ENCODE data around the gene DCAF16. TPM values are rescaled to one million over a fixed set of nuclear protein-coding genes. Genes with fewer than 3 reads are reported as not detected.

DCAF16 gene
- polyA plus RNA-seq (2011; rRNA removed) (12.9 and 13.3 TPM in 2 replicates), polyA plus RNA-seq (2017; fragmentation: RNase III; extraction: RNeasy Plus Mini Kit Qiagen cat#74134 plus additional on column Dnase treatment) (6.3 to 7.9 TPM (median 6.8 TPM) in 3 replicates), polyA minus RNA-seq (2011; rRNA and poly(A)+ RNA removed) (9.5 and 11.2 TPM in 2 replicates)
- polyA plus RNA-seq (2012; cell fraction: cytosol; rRNA removed): 6.9 and 7.4 TPM in 2 replicates
- polyA plus RNA-seq (2012; cell fraction: nucleus; rRNA removed): 5.7 and 7.2 TPM in 2 replicates

DNA sequence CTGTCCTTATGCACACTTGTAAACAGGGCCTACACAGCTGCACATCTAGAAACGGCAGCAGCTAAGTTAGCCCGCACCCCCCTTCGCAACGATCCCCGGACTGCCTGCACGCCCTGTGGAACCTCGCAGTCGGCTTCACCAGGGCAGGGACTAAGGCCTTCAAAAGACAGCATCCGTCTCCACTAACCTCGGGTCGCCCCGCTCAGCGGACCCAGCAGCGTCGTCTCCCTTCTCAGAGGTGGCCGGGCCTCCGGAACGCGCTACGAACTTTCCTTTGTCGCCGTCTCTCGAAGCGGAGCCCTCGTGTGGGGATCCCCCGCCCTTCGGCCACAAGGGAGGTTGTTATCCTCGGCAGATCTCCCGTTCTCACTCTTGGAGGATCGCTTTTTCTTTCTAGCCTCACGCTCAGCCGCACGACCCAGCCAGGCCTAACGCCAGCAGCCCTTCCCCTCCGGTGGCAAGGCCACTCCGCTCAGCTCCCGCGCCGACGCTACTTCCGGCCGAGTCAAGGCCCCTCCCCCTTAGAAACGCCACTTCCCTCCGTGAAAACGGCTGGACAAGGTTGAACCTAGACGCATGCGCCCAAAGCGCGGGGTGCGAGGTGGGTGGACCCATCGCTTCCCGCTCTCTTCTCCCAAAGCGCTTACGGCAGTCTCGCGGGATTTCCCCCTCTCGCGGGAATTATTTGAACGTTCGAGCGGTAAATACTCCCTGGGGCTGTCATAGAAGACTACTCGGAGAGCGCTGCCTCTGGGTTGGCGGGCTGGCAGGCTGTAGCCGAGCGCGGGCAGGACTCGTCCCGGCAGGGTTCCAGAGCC is at the start of gene DCAF16, which contains the start of gene NCAPG:
TSS of gene DCAF16 (minus strand) at position 498 of the 818 bp plus-strand sequence. CDS start 6,616 bp downstream, outside the sequence.
TSS of gene NCAPG (plus strand) at position 720 of the 818 bp plus-strand sequence. CDS start 99 bp downstream, outside the sequence.
- FAIRE-seq (no peak), DNase-seq (ENCODE audit: low read depth in 1 of 2, low spot score in 1 of 2) (peak; percentile 81 to 99), ATAC-seq (peak; percentile 97)
- Histone ChIP-seq H3K9me3 (no peaks in the 10 kb centered on the region), H3K4me1 (peaks cover 35% of the 10 kb centered on the region), H3K4me2 (peak within 1 kb of the TSS; percentile 92), H3K4me3 (peak within 1 kb of the TSS; percentile 75), H3K27ac (peak within 1 kb of the TSS; percentile 85 to 99)
- ChIA-PET CTCF (interaction anchor here (0.6 to 1.4 kb wide), 3 partner anchors 11 to 261 kb away, joined by 3 to 7 read pairs (median 4); no protein-coding TSS in a partner anchor), POLR2A (interaction anchor here (0.6 kb wide), 2 partner anchors 212 to 261 kb away, joined by 3 to 5 read pairs; partner anchors contain the start of gene LCORL)
- 2% methylated on average over 29 of the region's 69 CpGs for WGBS (ENCODE audit: missing lambda C conversion rate)
- TF ChIP-seq BHLHE40 (IDR thresholded peaks at IDR 0.05; ENCODE audit: low read depth, low read length): no peak
- TF ChIP-seq, protein P1, sequence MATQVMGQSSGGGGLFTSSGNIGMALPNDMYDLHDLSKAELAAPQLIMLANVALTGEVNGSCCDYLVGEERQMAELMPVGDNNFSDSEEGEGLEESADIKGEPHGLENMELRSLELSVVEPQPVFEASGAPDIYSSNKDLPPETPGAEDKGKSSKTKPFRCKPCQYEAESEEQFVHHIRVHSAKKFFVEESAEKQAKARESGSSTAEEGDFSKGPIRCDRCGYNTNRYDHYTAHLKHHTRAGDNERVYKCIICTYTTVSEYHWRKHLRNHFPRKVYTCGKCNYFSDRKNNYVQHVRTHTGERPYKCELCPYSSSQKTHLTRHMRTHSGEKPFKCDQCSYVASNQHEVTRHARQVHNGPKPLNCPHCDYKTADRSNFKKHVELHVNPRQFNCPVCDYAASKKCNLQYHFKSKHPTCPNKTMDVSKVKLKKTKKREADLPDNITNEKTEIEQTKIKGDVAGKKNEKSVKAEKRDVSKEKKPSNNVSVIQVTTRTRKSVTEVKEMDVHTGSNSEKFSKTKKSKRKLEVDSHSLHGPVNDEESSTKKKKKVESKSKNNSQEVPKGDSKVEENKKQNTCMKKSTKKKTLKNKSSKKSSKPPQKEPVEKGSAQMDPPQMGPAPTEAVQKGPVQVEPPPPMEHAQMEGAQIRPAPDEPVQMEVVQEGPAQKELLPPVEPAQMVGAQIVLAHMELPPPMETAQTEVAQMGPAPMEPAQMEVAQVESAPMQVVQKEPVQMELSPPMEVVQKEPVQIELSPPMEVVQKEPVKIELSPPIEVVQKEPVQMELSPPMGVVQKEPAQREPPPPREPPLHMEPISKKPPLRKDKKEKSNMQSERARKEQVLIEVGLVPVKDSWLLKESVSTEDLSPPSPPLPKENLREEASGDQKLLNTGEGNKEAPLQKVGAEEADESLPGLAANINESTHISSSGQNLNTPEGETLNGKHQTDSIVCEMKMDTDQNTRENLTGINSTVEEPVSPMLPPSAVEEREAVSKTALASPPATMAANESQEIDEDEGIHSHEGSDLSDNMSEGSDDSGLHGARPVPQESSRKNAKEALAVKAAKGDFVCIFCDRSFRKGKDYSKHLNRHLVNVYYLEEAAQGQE (IDR thresholded peaks at IDR 0.05): peak; percentile 99
- TF ChIP-seq FOXS1 (CRISPR knock-in tag; IDR thresholded peaks at IDR 0.05): no peak
- TF ChIP-seq RAD21 (conservative IDR thresholded peaks at IDR 0.05 in 1 of 2, IDR thresholded peaks at IDR 0.05 in 1 of 2): no peak
- TF ChIP-seq, protein P2, sequence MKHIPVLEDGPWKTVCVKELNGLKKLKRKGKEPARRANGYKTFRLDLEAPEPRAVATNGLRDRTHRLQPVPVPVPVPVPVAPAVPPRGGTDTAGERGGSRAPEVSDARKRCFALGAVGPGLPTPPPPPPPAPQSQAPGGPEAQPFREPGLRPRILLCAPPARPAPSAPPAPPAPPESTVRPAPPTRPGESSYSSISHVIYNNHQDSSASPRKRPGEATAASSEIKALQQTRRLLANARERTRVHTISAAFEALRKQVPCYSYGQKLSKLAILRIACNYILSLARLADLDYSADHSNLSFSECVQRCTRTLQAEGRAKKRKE (CRISPR knock-in tag; IDR thresholded peaks at IDR 0.05; ENCODE audit: low read depth): no peak
- TF ChIP-seq RFX5 (IDR thresholded peaks at IDR 0.05): no peak
- TF ChIP-seq JUN (IDR thresholded peaks at IDR 0.05): peak; percentile 50 to 56; a peak in 1 of 5 replicates
- no peak for TF ChIP-seq FOSL2 (IDR thresholded peaks at IDR 0.05)
- no peak for TF ChIP-seq FOSL2 (CRISPR knock-in tag; IDR thresholded peaks at IDR 0.05)
- TF ChIP-seq, protein P3, sequence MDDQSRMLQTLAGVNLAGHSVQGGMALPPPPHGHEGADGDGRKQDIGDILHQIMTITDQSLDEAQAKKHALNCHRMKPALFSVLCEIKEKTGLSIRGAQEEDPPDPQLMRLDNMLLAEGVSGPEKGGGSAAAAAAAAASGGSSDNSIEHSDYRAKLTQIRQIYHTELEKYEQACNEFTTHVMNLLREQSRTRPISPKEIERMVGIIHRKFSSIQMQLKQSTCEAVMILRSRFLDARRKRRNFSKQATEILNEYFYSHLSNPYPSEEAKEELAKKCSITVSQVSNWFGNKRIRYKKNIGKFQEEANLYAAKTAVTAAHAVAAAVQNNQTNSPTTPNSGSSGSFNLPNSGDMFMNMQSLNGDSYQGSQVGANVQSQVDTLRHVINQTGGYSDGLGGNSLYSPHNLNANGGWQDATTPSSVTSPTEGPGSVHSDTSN (IDR thresholded peaks at IDR 0.05): no peak; the same call in 1 of the 2 replicates
- TF ChIP-seq, protein P4, sequence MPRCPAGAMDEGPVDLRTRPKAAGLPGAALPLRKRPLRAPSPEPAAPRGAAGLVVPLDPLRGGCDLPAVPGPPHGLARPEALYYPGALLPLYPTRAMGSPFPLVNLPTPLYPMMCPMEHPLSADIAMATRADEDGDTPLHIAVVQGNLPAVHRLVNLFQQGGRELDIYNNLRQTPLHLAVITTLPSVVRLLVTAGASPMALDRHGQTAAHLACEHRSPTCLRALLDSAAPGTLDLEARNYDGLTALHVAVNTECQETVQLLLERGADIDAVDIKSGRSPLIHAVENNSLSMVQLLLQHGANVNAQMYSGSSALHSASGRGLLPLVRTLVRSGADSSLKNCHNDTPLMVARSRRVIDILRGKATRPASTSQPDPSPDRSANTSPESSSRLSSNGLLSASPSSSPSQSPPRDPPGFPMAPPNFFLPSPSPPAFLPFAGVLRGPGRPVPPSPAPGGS (IDR thresholded peaks at IDR 0.05): peak; percentile 45; the same call in 1 of the 3 replicates
- TF ChIP-seq SREBF2 (IDR thresholded peaks at IDR 0.05): no peak
- no peak for TF ChIP-seq HDAC2 (IDR thresholded peaks at IDR 0.05)
- no peak for TF ChIP-seq TFCP2L1 (CRISPR knock-in tag; IDR thresholded peaks at IDR 0.05)
- TF ChIP-seq KDM1A (IDR thresholded peaks at IDR 0.05; ENCODE audit: low read depth): no peak
- no peak for TF ChIP-seq EHMT2 (IDR thresholded peaks at IDR 0.05; ENCODE audit: low read depth)
- no peak for TF ChIP-seq JUNB (IDR thresholded peaks at IDR 0.05)
- TF ChIP-seq SMC3 (IDR thresholded peaks at IDR 0.05): no peak
- TF ChIP-seq CHD2 (IDR thresholded peaks at IDR 0.05; ENCODE audit: low read length, partially characterized antibody): peak; percentile 99
- no peak for TF ChIP-seq TP53 (CRISPR knock-in tag; IDR thresholded peaks at IDR 0.05)
- no peak for TF ChIP-seq ZC3H11A (IDR thresholded peaks at IDR 0.05)
- TF ChIP-seq, protein P5, sequence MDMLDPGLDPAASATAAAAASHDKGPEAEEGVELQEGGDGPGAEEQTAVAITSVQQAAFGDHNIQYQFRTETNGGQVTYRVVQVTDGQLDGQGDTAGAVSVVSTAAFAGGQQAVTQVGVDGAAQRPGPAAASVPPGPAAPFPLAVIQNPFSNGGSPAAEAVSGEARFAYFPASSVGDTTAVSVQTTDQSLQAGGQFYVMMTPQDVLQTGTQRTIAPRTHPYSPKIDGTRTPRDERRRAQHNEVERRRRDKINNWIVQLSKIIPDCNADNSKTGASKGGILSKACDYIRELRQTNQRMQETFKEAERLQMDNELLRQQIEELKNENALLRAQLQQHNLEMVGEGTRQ (IDR thresholded peaks at IDR 0.05): no peak
- no peak for TF ChIP-seq EP300 (IDR thresholded peaks at IDR 0.05)
- peak; percentile 91 for TF ChIP-seq PHF8 (IDR thresholded peaks at IDR 0.05; ENCODE audit: borderline replicate concordance, low read depth)
- TF ChIP-seq, protein P6, sequence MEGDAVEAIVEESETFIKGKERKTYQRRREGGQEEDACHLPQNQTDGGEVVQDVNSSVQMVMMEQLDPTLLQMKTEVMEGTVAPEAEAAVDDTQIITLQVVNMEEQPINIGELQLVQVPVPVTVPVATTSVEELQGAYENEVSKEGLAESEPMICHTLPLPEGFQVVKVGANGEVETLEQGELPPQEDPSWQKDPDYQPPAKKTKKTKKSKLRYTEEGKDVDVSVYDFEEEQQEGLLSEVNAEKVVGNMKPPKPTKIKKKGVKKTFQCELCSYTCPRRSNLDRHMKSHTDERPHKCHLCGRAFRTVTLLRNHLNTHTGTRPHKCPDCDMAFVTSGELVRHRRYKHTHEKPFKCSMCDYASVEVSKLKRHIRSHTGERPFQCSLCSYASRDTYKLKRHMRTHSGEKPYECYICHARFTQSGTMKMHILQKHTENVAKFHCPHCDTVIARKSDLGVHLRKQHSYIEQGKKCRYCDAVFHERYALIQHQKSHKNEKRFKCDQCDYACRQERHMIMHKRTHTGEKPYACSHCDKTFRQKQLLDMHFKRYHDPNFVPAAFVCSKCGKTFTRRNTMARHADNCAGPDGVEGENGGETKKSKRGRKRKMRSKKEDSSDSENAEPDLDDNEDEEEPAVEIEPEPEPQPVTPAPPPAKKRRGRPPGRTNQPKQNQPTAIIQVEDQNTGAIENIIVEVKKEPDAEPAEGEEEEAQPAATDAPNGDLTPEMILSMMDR (IDR thresholded peaks at IDR 0.05): no peak
- TF ChIP-seq, protein P7, sequence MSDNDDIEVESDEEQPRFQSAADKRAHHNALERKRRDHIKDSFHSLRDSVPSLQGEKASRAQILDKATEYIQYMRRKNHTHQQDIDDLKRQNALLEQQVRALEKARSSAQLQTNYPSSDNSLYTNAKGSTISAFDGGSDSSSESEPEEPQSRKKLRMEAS (IDR thresholded peaks at IDR 0.05): peak; percentile 82
- no peak for TF ChIP-seq ZSCAN20 (CRISPR knock-in tag; IDR thresholded peaks at IDR 0.05)
- TF ChIP-seq, protein P8, sequence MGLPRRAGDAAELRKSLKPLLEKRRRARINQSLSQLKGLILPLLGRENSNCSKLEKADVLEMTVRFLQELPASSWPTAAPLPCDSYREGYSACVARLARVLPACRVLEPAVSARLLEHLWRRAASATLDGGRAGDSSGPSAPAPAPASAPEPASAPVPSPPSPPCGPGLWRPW (IDR thresholded peaks at IDR 0.05): no peak
- TF ChIP-seq POLR2AphosphoS2 (conservative IDR thresholded peaks at IDR 0.05; ENCODE audit: low read length): no peak
- no peak for TF ChIP-seq HOXB13 (CRISPR knock-in tag; IDR thresholded peaks at IDR 0.05; ENCODE audit: low read depth)

Data from A549 (cell line).